Right lung (tissue), 5 donors: ENCODE measurements around the gene MSS51. TPM values are rescaled to one million over a fixed set of nuclear protein-coding genes. Genes with fewer than 3 reads are reported as not detected.
A peak's percentile ranks its signal among the peaks of the same experiment; 100 is the strongest.
"Not testable (repeated sequence)": the region's sequence is repeated elsewhere in the genome, so short reads cannot be mapped to it uniquely, and the experiment has no call there.

Experiments used
- DNase-seq, 2 donors: peaks; one replicate each; pipeline ENCODE4 v3.0.0-alpha.2; 2013
- polyA plus RNA-seq, 5 donors: library from polyadenylated mRNA; unstranded; fragments of 120-200 nt; gene quantifications; one replicate each; pipeline versions ENCODE4 v1.2.1 to v1.2.3, GENCODE V29; 2013; ENCODE audit warnings: inconsistent platforms in 1 of 5, low replicate concordance in 1 of 5; ENCODE audit not compliant: insufficient read length in 5 of 5, insufficient read depth in 1 of 5

Gene MSS51
- polyA plus RNA-seq, 5 donors: 3.8 to 6.0 (median 5.3) TPM

- DNase-seq: peak in 1 of 2 donors; percentile 3
Observed at GRCh38 chr10:73414230-73414945, 19.0 kb downstream of the MSS51 start.

GRCh38 chr10:73413528-73414229 is 19.7 kb downstream of the MSS51 start, which contains the start of gene ANXA7:
Gene ANXA7 (minus strand): TSS chr10:73414058. CDS start chr10:73400856, 13,202 bp downstream.
- DNase-seq: peak; percentile 87 to 90

- DNase-seq: peak in 1 of 2 donors; percentile 38
Observed at GRCh38 chr10:73413108-73413527, 20.2 kb downstream of the MSS51 start.

- no peak for DNase-seq
Observed at GRCh38 chr10:73410897-73411296, 22.5 kb downstream of the MSS51 start.

GRCh38 chr10:73408978-73409521 is 24.3 kb downstream of the MSS51 start:
- no peak for DNase-seq

GRCh38 chr10:73408061-73408460 is 25.3 kb downstream of the MSS51 start:
- no peak for DNase-seq

- DNase-seq: no peak
Observed at GRCh38 chr10:73407495-73407894, 25.9 kb downstream of the MSS51 start.

- no peak for DNase-seq
Observed at GRCh38 chr10:73406846-73407245, 26.5 kb downstream of the MSS51 start.

- no peak for DNase-seq
Observed at GRCh38 chr10:73405556-73405955, 27.8 kb downstream of the MSS51 start.

GRCh38 chr10:73404690-73405089 is 28.7 kb downstream of the MSS51 start:
- no peak for DNase-seq

GRCh38 chr10:73401636-73402035 is 31.7 kb downstream of the MSS51 start:
- DNase-seq: no peak

GRCh38 chr10:73399063-73399462 is 34.3 kb downstream of the MSS51 start:
- DNase-seq: no peak

GRCh38 chr10:73398024-73398423 is 35.3 kb downstream of the MSS51 start:
- no peak for DNase-seq

- not testable (repeated sequence) for DNase-seq
Observed at GRCh38 chr10:73394325-73394724, 39.0 kb downstream of the MSS51 start.

GRCh38 chr10:73388228-73388627 is 45.1 kb downstream of the MSS51 start:
- no peak for DNase-seq

GRCh38 chr10:73386583-73386982 is 46.8 kb downstream of the MSS51 start:
- DNase-seq: no peak

- no peak for DNase-seq
Observed at GRCh38 chr10:73379064-73379748, 54.2 kb downstream of the MSS51 start.

- no peak for DNase-seq
Observed at GRCh38 chr10:73376679-73377078, 56.7 kb downstream of the MSS51 start.
